Neuronal stem cell (in vitro differentiated cells): ENCODE data around the gene SCEL.

ENCODE experiments used
- DNase-seq: peaks from one replicate; pipeline ENCODE4 v3.0.0-alpha.2; 2013; ENCODE audit warnings: low spot score
- H2AFZ ChIP-seq: one replicate; pipeline ENCODE4 v1.6.1; 2013; ENCODE audit warnings: mild to moderate bottlenecking, low read length, inconsistent platforms
- H2AK5ac ChIP-seq: 2 replicates; pipeline ENCODE4 v1.6.1; 2013; ENCODE audit warnings: low read depth, mild to moderate bottlenecking, inconsistent platforms, low read length, moderate library complexity, mixed read lengths
- H2BK120ac ChIP-seq: 2 replicates; pipeline ENCODE4 v1.6.1; 2013; ENCODE audit warnings: low read depth, mild to moderate bottlenecking, inconsistent platforms, low read length, moderate library complexity, mixed read lengths
- H2BK12ac ChIP-seq: one replicate; pipeline ENCODE4 v1.6.1; 2013; ENCODE audit warnings: low read length, inconsistent platforms
- H2BK15ac ChIP-seq: 2 replicates; pipeline ENCODE4 v1.6.1; 2013; ENCODE audit warnings: mild to moderate bottlenecking, low read length, inconsistent platforms, mixed read lengths
- H2BK5ac ChIP-seq: one replicate; pipeline ENCODE4 v1.6.1; 2013; ENCODE audit warnings: inconsistent platforms, mild to moderate bottlenecking, low read length, moderate library complexity
- H3K14ac ChIP-seq: one replicate; pipeline ENCODE4 v1.6.1; 2013; ENCODE audit warnings: low read length, inconsistent platforms
- H3K18ac ChIP-seq: 2 replicates; pipeline ENCODE4 v1.6.1; 2013; ENCODE audit warnings: low read length, inconsistent platforms
- H3K23ac ChIP-seq: 2 replicates; pipeline ENCODE4 v1.6.1; 2013; ENCODE audit warnings: low read depth, mild to moderate bottlenecking, mixed read lengths, low read length, inconsistent platforms; ENCODE audit not compliant: poor library complexity
- H3K27ac ChIP-seq: replicated peaks from 3 replicates; pipeline ENCODE4 v1.5.1; 2013; ENCODE audit warnings: low read length, inconsistent platforms
- H3K27me3 ChIP-seq, 3 experiments: 2 replicates each; pipeline ENCODE4 v1.6.1; 2013; ENCODE audit warnings: low read length in 3 of 3, mild to moderate bottlenecking in 2 of 3, inconsistent platforms in 1 of 3, low read depth in 1 of 3, mixed read lengths in 1 of 3, moderate library complexity in 1 of 3; ENCODE audit not compliant: control insufficient read depth in 3 of 3, insufficient read depth in 3 of 3
- H3K36me3 ChIP-seq, 2 donors: replicated peaks in 1 of 2; 2 replicates each; pipeline ENCODE4 v1.6.1; 2013; ENCODE audit warnings: low read length in 2 of 2; ENCODE audit not compliant: control insufficient read depth in 2 of 2, insufficient read depth in 2 of 2
- H3K4ac ChIP-seq: 2 replicates; pipeline ENCODE4 v1.6.1; 2013; ENCODE audit warnings: inconsistent platforms, mild to moderate bottlenecking, low read length, moderate library complexity
- H3K4me1 ChIP-seq, 2 donors: 1 replicate in 1 of 2; 2 replicates in 1 of 2; pipeline ENCODE4 v1.6.1; 2013; ENCODE audit warnings: low read length in 2 of 2, low read depth in 1 of 2; ENCODE audit not compliant: control insufficient read depth in 2 of 2, insufficient read depth in 1 of 2
- H3K4me2 ChIP-seq: one replicate; pipeline ENCODE4 v1.6.1; 2013; ENCODE audit warnings: mild to moderate bottlenecking, low read length, inconsistent platforms; ENCODE audit not compliant: insufficient read depth, poor library complexity, severe bottlenecking
- H3K4me3 ChIP-seq, 2 donors: 2 replicates each; pipeline ENCODE4 v1.5.1; 2013; ENCODE audit warnings: low read length in 2 of 2, mild to moderate bottlenecking in 2 of 2, inconsistent platforms in 1 of 2, moderate library complexity in 1 of 2
- H3K79me1 ChIP-seq: one replicate; pipeline ENCODE4 v1.6.1; 2013; ENCODE audit warnings: low read depth, mild to moderate bottlenecking, inconsistent platforms, low read length, moderate library complexity
- H3K9ac ChIP-seq: one replicate; pipeline ENCODE4 v1.6.1; 2013; ENCODE audit warnings: mild to moderate bottlenecking, low read depth, low read length, inconsistent platforms; ENCODE audit not compliant: poor library complexity
- H3K9me3 ChIP-seq, 2 donors: replicated peaks in 1 of 2; 2 replicates each; pipeline versions ENCODE3 to v1.6.1; 2013; ENCODE audit warnings: low read length in 2 of 2, mild to moderate bottlenecking in 2 of 2, inconsistent platforms in 1 of 2, low read depth in 1 of 2, mixed read lengths in 1 of 2, moderate library complexity in 1 of 2; ENCODE audit not compliant: control insufficient read depth in 2 of 2, insufficient read depth in 1 of 2
- H4K8ac ChIP-seq: one replicate; pipeline ENCODE4 v1.6.1; 2013; ENCODE audit warnings: low read depth, mild to moderate bottlenecking, inconsistent platforms, low read length, moderate library complexity
- H4K91ac ChIP-seq: one replicate; pipeline ENCODE4 v1.6.1; 2013; ENCODE audit warnings: low read length, low read depth, mild to moderate bottlenecking, inconsistent platforms; ENCODE audit not compliant: poor library complexity
- WGBS, 2 donors: extraction: QIAGEN DNeasy Blood & Tissue Kit; methylation state at CpG; one replicate each; pipeline ENCODE4 v1.1.7; 2013; ENCODE audit warnings: missing lambda C conversion rate in 2 of 2, mixed read lengths in 1 of 2; ENCODE audit not compliant: insufficient read length in 2 of 2, insufficient replicate concordance in 1 of 2; ENCODE audit errors: extremely low coverage in 2 of 2; 5-methylcytosine and 5-hydroxymethylcytosine counted together

Gene SCEL

DNA sequence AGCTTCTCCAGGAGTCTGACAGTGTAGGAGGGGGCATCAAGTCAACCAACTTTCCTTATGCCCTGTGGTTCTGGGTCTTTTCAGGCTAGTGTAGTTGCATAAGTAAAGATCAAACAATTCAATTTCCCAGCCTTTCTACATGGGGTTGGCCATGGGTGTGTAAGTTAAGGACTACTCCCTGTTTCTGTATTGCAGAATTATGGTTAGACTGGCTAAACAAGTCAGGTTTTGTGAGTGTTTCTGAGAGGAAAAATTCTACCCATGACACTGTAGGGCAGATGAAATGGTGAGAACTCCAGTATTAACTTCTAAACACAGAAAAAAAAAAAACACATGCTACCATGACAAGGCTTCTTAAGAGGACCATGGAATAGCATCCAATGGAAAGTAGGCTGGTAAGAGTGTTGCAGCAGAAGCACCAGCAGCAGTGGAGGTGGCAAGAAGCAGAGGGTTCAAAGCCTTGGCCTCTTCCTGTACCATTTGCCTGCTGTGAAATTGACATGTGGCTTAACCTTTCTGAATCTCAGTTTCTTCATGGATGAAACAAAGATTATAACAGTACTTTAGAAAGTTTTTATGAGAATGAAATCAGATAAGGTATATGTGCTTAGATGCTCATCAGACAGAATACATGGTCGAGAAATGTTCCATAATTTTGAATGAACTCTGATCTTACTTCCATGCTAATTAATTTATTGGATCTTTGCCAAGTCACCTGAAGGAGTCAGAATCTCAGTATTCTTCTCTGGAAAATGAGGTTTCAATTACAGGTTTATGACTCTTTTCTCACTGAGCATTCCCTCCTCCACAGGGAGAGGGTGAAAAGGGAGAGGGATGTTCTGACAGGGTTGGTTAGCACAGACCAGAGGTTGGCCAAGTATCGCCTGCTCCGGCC is 11.4 kb upstream of the SCEL start:
- no peak overlapping the region for H3K4me3 ChIP-seq
- no peak overlapping the region for H3K27ac ChIP-seq
- no peak overlapping the region for H3K4me2 ChIP-seq
- H3K9me3 ChIP-seq = no peaks in the 10 kb centered on the region
- no peak overlapping the region for H3K4ac ChIP-seq
- H2BK120ac ChIP-seq = no peak overlapping the region
- H3K79me1 ChIP-seq = no peaks in the 10 kb centered on the region
- H3K36me3 ChIP-seq = no peaks in the 10 kb centered on the region
- no peak overlapping the region for H4K8ac ChIP-seq
- no peak overlapping the region for H3K23ac ChIP-seq
- DNase-seq = no peak
- H3K9ac ChIP-seq = no peak overlapping the region
- no peaks in the 10 kb centered on the region for H3K27me3 ChIP-seq
- H2BK5ac ChIP-seq = no peak overlapping the region
- no peak overlapping the region for H3K14ac ChIP-seq
- WGBS, 2 donors = no CpG with 5 or more reads among the region's 3 CpGs
- H4K91ac ChIP-seq = no peak overlapping the region
- peaks cover 0 to 2% of the 10 kb centered on the region in 2 donors for H3K4me1 ChIP-seq
- H2AFZ ChIP-seq = no peak overlapping the region
- no peak overlapping the region for H2BK15ac ChIP-seq
- H2BK12ac ChIP-seq = no peak overlapping the region
- H2AK5ac ChIP-seq = no peak overlapping the region
- H3K18ac ChIP-seq = no peak overlapping the region

DNA sequence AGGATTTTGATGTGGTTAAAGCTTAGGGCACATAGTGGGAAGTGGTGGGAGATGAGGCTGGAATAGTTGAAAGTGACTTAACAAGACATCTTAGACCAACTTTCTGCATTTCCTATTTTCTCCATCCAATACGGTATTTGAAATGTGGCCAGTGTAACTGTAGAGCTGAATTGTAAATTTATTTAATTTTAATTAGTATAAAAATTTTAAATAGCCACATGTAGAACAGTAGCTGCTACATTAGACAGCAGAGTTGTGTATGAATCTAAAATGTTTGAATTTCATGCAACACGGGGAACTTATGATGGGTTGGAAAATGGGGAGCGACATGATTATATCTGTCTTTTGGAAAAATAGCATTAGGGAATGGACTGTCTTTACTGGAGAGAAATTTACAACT is 7.1 kb upstream of the SCEL start:
- no peak for DNase-seq
- H4K91ac ChIP-seq = no peak overlapping the region
- H2BK15ac ChIP-seq = no peak overlapping the region
- no peaks in the 10 kb centered on the region for H3K36me3 ChIP-seq
- H3K14ac ChIP-seq = no peak overlapping the region
- no peaks in the 10 kb centered on the region for H3K27me3 ChIP-seq
- no peak overlapping the region for H2BK5ac ChIP-seq
- H3K27ac ChIP-seq = no peak overlapping the region
- H4K8ac ChIP-seq = no peak overlapping the region
- H2BK120ac ChIP-seq = no peak overlapping the region
- H3K9me3 ChIP-seq = no peaks in the 10 kb centered on the region
- no peak overlapping the region for H3K4ac ChIP-seq
- no peak overlapping the region for H3K4me2 ChIP-seq
- no peak overlapping the region for H3K18ac ChIP-seq
- no peaks in the 10 kb centered on the region for H3K4me1 ChIP-seq
- no peaks in the 10 kb centered on the region for H3K79me1 ChIP-seq
- WGBS, 2 donors = no CpG with 5 or more reads among the region's 3 CpGs
- no peak overlapping the region for H2BK12ac ChIP-seq
- H3K4me3 ChIP-seq = no peak overlapping the region
- H2AFZ ChIP-seq = no peak overlapping the region
- no peak overlapping the region for H2AK5ac ChIP-seq
- no peak overlapping the region for H3K9ac ChIP-seq
- H3K23ac ChIP-seq = no peak overlapping the region

DNA sequence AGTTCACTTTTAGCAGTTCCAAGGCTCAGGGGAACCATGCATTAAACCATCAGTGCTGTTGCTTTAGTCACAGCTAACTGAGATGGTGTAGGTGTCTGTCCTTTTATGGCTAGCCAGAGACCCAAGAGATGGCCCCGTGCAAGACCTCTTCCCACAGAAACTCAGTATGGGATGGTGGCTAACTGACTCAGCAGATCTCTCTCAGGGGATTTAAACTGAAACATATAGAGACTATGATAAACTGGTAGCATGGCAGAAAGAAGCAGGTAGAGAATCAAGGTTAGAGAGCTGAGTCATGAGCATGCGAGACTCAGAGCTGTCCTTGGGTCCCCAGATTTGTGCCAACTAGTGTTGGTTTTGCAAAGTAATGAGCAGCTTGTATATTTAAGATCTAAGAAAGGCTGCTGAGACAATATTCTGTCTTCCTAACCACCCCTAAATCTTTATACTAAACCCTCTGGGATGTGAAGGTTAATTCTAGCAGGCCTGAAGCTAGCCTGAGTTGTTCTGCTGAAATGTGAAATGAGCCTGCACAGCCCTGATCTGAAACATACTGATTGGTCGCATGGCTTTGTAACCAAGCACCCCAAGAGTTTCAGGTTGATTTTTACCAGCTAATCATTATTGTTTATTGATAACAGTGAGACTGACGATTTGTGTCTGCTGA is 6.5 kb upstream of the SCEL start:
- no peak overlapping the region for H2BK12ac ChIP-seq
- no peaks in the 10 kb centered on the region for H3K9me3 ChIP-seq
- no peak overlapping the region for H2BK120ac ChIP-seq
- no peak overlapping the region for H3K23ac ChIP-seq
- H2AFZ ChIP-seq = no peak overlapping the region
- no peak overlapping the region for H3K4ac ChIP-seq
- no peak overlapping the region for H4K8ac ChIP-seq
- H3K4me2 ChIP-seq = no peak overlapping the region
- H3K14ac ChIP-seq = no peak overlapping the region
- H4K91ac ChIP-seq = no peak overlapping the region
- no peak for DNase-seq
- H3K27me3 ChIP-seq = no peaks in the 10 kb centered on the region
- no peak overlapping the region for H3K27ac ChIP-seq
- no peak overlapping the region for H3K18ac ChIP-seq
- H2BK15ac ChIP-seq = no peak overlapping the region
- no peak overlapping the region for H2BK5ac ChIP-seq
- no peak overlapping the region for H2AK5ac ChIP-seq
- no peak overlapping the region for H3K4me3 ChIP-seq
- H3K36me3 ChIP-seq = no peaks in the 10 kb centered on the region
- peaks cover 0 to 1% of the 10 kb centered on the region in 2 donors for H3K4me1 ChIP-seq
- H3K9ac ChIP-seq = no peak overlapping the region
- no CpG with 5 or more reads among the region's 4 CpGs for WGBS, 2 donors
- H3K79me1 ChIP-seq = no peaks in the 10 kb centered on the region

DNA sequence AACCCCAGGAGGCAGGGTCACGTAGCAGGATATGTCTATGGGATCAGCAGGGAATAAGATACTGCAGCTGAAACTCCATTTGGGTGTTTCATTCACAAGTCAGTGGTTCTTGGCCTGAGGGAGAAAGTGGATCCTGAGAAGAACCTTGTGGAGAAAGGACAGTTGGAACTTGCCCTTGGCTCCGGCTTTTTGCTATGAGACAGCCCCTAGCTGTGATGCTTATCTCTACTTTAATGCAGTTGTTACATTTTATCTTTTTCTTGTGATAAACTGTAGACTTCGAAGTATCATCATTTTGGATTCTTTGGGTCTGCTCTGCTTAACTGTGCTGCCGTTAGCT is 6.0 kb upstream of the SCEL start:
- Histone ChIP-seq H3K4me2 (no peak overlapping the region), H4K91ac (no peak overlapping the region), H3K9me3 (no peaks in the 10 kb centered on the region), H3K9ac (no peak overlapping the region), H3K23ac (no peak overlapping the region), H3K4ac (no peak overlapping the region), H2BK120ac (no peak overlapping the region), H4K8ac (no peak overlapping the region), H3K4me1 (peaks cover 0 to 1% of the 10 kb centered on the region in 2 donors), H3K4me3 (no peak overlapping the region), H2AK5ac (no peak overlapping the region), H3K14ac (no peak overlapping the region), H2BK15ac (no peak overlapping the region), H2AFZ (no peak overlapping the region), H3K27me3 (no peaks in the 10 kb centered on the region), H3K36me3 (no peaks in the 10 kb centered on the region), H3K79me1 (no peaks in the 10 kb centered on the region), H2BK5ac (no peak overlapping the region), H3K27ac (no peak overlapping the region), H2BK12ac (no peak overlapping the region), H3K18ac (no peak overlapping the region)
- no peak for DNase-seq
- no CpG with 5 or more reads among the region's 4 CpGs for WGBS, 2 donors
